Adipocyte (in vitro differentiated cells): ENCODE measurements around the gene PRRC2B.
"Not testable (repeated sequence)": the region's sequence is repeated elsewhere in the genome, so short reads cannot be mapped to it uniquely, and the experiment has no call there.

Experiments used
- DNase-seq: peaks from one replicate; pipeline ENCODE4 v3.0.0-alpha.2; 2015; ENCODE audit warnings: low read depth
- H3K27me3 ChIP-seq: replicated peaks from 2 replicates; pipeline ENCODE4 v1.7.0; 2013; ENCODE audit warnings: mild to moderate bottlenecking, low read length, moderate library complexity; ENCODE audit not compliant: control insufficient read depth, insufficient read depth
- H3K36me3 ChIP-seq: 2 replicates; pipeline ENCODE4 v1.7.0; 2013; ENCODE audit warnings: low read length, mild to moderate bottlenecking, moderate library complexity; ENCODE audit not compliant: control insufficient read depth, insufficient read depth, severe bottlenecking
- H3K4me1 ChIP-seq: 2 replicates; pipeline ENCODE4 v1.7.0; 2013; ENCODE audit warnings: mild to moderate bottlenecking, low read length, moderate library complexity; ENCODE audit not compliant: control insufficient read depth, insufficient read depth
- H3K4me3 ChIP-seq: 2 replicates; pipeline ENCODE4 v1.7.0; 2013; ENCODE audit warnings: mild to moderate bottlenecking, low read length, moderate library complexity
- H3K9ac ChIP-seq: 2 replicates; pipeline ENCODE4 v1.7.0; 2013; ENCODE audit warnings: mild to moderate bottlenecking, low read length, moderate library complexity
- H3K9me3 ChIP-seq: 2 replicates; pipeline ENCODE4 v1.7.0; 2013; ENCODE audit warnings: mild to moderate bottlenecking, low read length, moderate library complexity; ENCODE audit not compliant: control insufficient read depth

The PRRC2B gene

DNA sequence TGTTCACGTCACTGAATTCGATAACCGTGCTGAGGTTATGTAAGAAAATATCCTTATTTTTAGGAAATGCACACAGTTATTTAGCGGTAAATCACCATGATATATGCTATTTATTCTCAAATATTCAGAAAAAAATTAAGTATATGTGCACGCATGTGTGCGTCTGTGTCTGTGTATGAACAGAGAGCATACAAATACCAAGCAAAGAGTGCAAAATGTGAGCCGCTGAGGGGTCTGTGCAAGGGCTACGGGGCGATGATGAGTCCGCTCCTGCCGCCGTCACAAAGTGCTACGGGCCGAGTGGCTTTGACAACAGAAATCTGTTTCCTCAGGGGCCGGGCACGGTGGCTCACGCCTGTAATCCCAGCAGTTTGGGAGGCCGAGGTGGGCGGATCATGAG lies 144.1 kb downstream of the PRRC2B start:
- no peaks in the 10 kb centered on the region for H3K4me1 ChIP-seq
- H3K36me3 ChIP-seq, result no peaks in the 10 kb centered on the region
- H3K4me3 ChIP-seq, result no peak overlapping the region
- H3K9ac ChIP-seq, result no peak overlapping the region
- DNase-seq, result no peak
- peaks cover 5% of the 10 kb centered on the region for H3K27me3 ChIP-seq
- H3K9me3 ChIP-seq, result peaks cover 11% of the 10 kb centered on the region

DNA sequence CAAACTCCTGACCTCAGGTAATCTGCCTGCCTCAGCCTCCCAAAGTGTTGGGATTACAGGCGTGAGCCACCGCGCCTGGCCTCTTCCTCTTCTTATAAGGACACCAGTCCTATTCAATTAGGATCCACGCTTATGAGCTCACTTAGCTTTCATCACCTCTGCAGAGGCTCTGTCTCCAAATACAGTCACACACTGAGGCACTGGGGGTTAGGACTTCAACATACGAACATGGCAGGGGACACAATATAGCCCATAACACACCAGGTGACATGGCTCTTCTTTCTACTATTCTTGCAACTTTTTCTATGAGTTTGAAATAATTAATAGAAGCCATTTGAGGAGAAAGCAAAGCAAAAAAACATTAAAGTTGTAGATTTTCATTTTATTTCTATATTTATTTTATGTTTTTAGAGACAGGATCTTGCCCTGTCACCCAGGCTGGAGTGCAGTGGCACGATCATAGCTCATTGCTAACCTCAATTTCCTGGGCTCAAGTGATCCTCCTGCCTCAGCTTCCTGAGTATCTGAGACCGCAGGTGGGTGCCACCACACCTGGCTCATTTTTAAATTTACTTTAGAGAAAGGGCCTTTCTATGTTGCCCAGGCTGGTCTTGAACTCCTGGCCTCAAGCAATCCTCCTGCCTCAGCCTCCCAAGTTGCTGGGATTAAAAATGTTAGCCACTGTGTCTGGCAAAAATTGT lies 145.5 kb downstream of the PRRC2B start:
- H3K36me3 ChIP-seq, result no peaks in the 10 kb centered on the region
- no peak overlapping the region for H3K4me3 ChIP-seq
- peaks cover 5% of the 10 kb centered on the region for H3K27me3 ChIP-seq
- peaks cover 25% of the 10 kb centered on the region for H3K9me3 ChIP-seq
- no peak overlapping the region for H3K9ac ChIP-seq
- DNase-seq, result no peak
- no peaks in the 10 kb centered on the region for H3K4me1 ChIP-seq

DNA sequence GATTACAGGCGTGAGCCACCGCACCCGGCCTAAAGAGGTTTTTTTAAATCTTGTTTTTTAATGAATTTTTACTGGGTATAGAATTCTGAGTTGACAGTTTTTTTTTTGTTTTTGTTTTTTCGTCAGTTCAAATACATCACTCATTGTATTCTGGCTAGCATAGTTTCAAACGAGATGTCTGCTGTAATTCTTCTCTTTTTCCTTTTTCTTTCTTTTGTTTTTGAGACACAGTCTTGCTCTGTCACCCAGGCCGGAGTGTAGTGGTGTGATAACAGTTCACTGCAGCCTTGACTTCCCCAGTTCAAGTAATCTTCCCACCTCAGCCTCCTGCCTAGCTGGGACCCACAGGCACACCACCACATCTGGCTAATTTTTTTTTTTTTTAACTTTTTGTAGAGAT lies 149.3 kb downstream of the PRRC2B start:
- H3K36me3 ChIP-seq, result no peaks in the 10 kb centered on the region
- DNase-seq, result no peak
- peaks cover 28% of the 10 kb centered on the region for H3K9me3 ChIP-seq
- H3K4me3 ChIP-seq, result no peak overlapping the region
- H3K9ac ChIP-seq, result no peak overlapping the region
- H3K27me3 ChIP-seq, result peaks cover 19% of the 10 kb centered on the region
- no peaks in the 10 kb centered on the region for H3K4me1 ChIP-seq

DNA sequence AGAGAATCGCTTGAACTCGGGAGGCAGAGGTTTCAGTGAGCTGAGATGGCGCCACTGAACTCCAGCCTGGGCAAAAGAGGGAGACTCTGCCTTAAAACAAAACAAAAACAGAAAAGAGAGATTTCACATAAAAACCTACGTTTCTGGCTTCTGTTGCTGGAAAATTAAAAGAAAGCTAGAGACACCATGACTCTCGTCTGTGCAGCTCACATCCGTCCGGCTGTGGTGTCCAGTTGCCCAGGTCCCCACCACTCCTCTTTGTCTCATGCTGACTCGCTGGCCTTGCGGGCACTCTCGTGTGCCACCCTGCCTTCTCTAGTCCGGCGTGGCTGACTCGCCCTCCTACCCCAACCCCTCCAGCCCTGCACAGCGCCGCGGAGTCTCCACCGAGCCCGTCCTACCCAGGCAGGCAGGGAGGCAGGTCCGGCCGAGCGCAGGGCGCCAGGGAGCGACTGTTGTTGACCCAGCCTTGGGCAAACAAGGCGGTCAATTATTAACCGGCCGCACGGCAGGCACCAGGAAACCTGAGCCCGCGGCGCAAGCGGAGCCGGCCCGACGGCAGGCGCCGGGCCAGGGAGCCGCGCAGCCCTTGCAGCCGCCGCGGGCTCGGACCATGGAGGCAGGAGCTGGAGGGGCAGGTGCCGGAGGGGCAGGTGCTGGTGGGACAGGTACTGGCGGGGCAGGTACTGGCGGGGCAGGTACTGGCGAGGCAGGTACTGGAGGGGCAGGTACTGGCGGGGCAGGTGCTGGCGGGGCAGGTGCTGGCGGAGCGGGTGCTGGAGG lies 151.3 kb downstream of the PRRC2B start, which contains the start of gene PRRT1B:
TSS of gene PRRT1B (plus strand) at position 521 of the 783 bp plus-strand sequence. CDS start at position 614, 93 bp downstream.
- Histone ChIP-seq H3K9ac (no peak within 1 kb of the TSS), H3K27me3 (peaks cover 29% of the 10 kb centered on the region), H3K4me1 (no peaks in the 10 kb centered on the region), H3K9me3 (peaks cover 31% of the 10 kb centered on the region), H3K4me3 (no peak within 1 kb of the TSS), H3K36me3 (no peaks in the 10 kb centered on the region)
- no peak for DNase-seq

DNA sequence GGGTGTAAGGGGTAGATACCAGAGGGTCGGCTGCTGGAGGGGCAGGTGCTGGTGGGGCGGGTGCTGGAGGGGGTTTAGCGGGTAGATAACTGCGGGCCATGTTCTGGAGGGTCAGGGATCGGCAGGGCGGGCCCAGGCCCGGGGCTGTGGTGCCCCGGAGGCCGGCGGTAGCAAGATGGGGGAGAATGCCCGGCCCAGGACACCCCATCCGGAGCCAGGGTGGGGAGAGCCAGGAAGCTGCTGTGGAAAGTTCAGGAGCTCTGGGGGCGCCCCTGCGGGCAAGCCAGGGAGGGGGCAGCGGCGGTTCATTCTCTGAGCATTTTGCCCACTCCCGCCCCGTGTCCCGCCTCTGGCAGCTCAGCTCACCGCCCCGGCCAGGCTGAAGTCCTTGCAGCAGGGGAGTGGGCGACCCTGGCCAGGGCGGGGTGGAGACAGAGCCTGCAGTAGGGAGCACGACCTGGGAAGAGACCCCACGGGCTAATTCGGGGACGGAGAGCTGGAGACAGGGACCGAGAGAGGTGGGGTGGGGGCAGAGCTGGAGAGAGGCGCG lies 152.0 kb downstream of the PRRC2B start:
- H3K4me3 ChIP-seq, result no peak overlapping the region

DNA sequence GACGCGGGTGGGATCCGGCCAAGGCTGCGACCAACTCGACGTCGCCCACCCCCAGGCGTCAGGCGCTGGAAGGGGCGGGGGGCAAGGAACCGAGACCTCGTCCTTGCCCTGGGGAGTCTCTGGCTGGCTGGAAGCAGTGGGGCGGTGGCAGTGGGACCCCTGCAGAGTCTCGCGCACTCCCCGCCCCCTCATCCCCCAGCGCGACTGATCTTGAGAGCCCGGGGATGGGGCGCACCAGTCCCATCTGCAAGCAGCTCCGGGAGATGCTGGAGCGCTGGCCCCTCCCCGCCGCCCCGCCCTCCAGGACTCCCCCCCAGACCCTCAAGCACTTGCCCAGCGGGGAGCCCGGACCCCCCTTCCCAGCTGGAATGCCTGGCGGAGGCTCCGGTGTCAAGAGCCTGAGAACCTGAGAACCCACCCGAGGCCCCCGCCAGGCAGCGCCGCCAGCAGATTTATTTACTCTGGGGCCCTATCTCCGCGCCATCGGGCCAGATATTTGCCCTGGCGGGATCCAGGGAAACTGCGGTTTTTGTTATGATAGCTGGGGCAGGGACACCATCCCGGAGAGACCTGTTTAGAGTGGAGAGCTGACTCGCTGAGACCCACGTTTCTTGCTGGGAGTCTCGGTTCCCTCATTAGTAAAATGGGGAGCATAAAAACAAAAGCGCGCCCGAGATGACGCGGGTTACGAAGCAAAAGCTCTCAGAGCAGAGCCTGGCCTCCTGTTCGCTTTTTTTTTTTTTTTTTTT lies 152.6 kb downstream of the PRRC2B start:
- Histone ChIP-seq H3K36me3 (no peaks in the 10 kb centered on the region), H3K4me3 (peak overlapping the region; percentile 58), H3K9me3 (peaks cover 31% of the 10 kb centered on the region), H3K4me1 (no peaks in the 10 kb centered on the region), H3K27me3 (peaks cover 27% of the 10 kb centered on the region), H3K9ac (no peak overlapping the region)
- DNase-seq, result peak; percentile 59

More for the DNA sequence above, 152.0 kb downstream of the PRRC2B start:
- peaks cover 31% of the 10 kb centered on the region for H3K9me3 ChIP-seq
- no peak for DNase-seq
- peaks cover 27% of the 10 kb centered on the region for H3K27me3 ChIP-seq
- no peaks in the 10 kb centered on the region for H3K4me1 ChIP-seq
- no peaks in the 10 kb centered on the region for H3K36me3 ChIP-seq
- no peak overlapping the region for H3K9ac ChIP-seq

DNA sequence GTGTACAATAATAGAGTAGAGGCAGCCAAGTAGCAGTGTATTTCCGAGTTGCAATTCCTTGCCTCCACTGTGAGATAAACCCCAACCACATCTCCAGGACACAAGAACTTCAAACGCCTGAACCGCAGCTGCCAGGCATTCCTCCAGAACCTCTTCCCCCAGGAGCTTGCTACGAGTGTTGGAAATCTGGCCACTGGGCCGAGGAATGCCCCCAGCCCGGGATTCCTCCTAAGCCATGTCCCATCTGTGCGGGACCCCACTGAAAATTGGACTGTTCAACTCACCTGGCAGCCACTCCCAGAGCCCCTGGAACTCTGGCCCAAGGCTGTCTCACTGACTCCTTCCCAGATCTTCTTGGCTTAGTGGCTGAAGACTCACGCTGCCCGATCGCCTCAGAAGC lies 155.3 kb downstream of the PRRC2B start:
- Histone ChIP-seq H3K9me3 (peaks cover 12% of the 10 kb centered on the region), H3K27me3 (peaks cover 44% of the 10 kb centered on the region)
- not testable (repeated sequence) for H3K9ac ChIP-seq, H3K4me3 ChIP-seq, H3K36me3 ChIP-seq, DNase-seq, H3K4me1 ChIP-seq
